Esophagus muscularis mucosa (tissue), 4 donors: ENCODE data around the gene MTNR1B. TPM values are rescaled to one million over a fixed set of nuclear protein-coding genes. Genes with fewer than 3 reads are reported as not detected.

Source experiments
- DNase-seq: peaks from one replicate; pipeline ENCODE4 v3.0.0-alpha.2; 2017; ENCODE audit errors: extremely low spot score
- H3K27ac ChIP-seq, 4 donors: fragments of 200-600 bp; sonication (generic); replicated peaks in 1 of 4; 1 replicate in 3 of 4; 2 replicates in 1 of 4; pipeline ENCODE4 v1.5.1; 2016 to 2019; ENCODE audit warnings: mild to moderate bottlenecking in 1 of 4
- H3K27me3 ChIP-seq, 4 donors: fragments of 200-600 bp; sonication (generic); one replicate each; pipeline versions ENCODE4 v1.5.1 to v1.6.0; 2016 to 2019
- H3K36me3 ChIP-seq, 4 donors: fragments of 200-600 bp; sonication (generic); one replicate each; pipeline ENCODE4 v1.5.1; 2016 to 2019
- H3K4me1 ChIP-seq, 4 donors: fragments of 200-600 bp; sonication (generic); one replicate each; pipeline ENCODE4 v1.5.1; 2016 to 2019
- H3K4me3 ChIP-seq, 4 donors: fragments of 200-600 bp; sonication (generic); 1 replicate in 2 of 4; 2 replicates in 2 of 4; pipeline ENCODE4 v1.5.1; 2016 to 2019; ENCODE audit warnings: mild to moderate bottlenecking in 4 of 4, moderate library complexity in 1 of 4
- H3K9me3 ChIP-seq, 4 donors: fragments of 200-600 bp; sonication (generic); 1 replicate in 3 of 4; 2 replicates in 1 of 4; pipeline ENCODE4 v1.5.1; 2016 to 2019
- CTCF ChIP-seq, 3 experiments: fragments of 200-600 bp in 2 of 3; fragments of 450-650 bp in 1 of 3; sonication (generic) in 2 of 3; IDR thresholded peaks; one replicate each; pipeline ENCODE4 v1.5.1; 2017 to 2019; ENCODE audit warnings: antibody characterized with exemption in 3 of 3, mild to moderate bottlenecking in 2 of 3, moderate library complexity in 1 of 3
- EP300 ChIP-seq: sonication (generic); formaldehyde crosslinking; IDR thresholded peaks from one replicate; pipeline ENCODE4 v1.6.1; 2017; ENCODE audit warnings: antibody characterized with exemption
- POLR2A ChIP-seq: fragments of 450-650 bp; IDR thresholded peaks from one replicate; pipeline ENCODE4 v1.6.1; 2017; ENCODE audit warnings: antibody characterized with exemption, moderate library complexity, mild to moderate bottlenecking, low read depth
- POLR2AphosphoS5 ChIP-seq, 2 donors: sonication (generic); formaldehyde crosslinking; IDR thresholded peaks; one replicate each; pipeline ENCODE4 v1.6.1; 2017; ENCODE audit warnings: antibody characterized with exemption in 2 of 2
- WGBS: methylation state at CpG from one replicate; pipeline ENCODE4 v1.1.5; 2018; 5-methylcytosine and 5-hydroxymethylcytosine counted together
- intact Hi-C: fragments of 100-400 bp; cut with DNase I; formaldehyde crosslinking; loops from one replicate; pipeline ENCODE4 v1.15.1; 2023
- total RNA-seq, 4 donors: library from RNA; depleted of rRNA; stranded (reverse); fragments of >200 nt; gene quantifications; one replicate each; pipeline versions ENCODE4 v1.1.0 to v1.2.1, GENCODE V29; 2016

The MTNR1B gene
- total RNA-seq, 4 donors from 2014 or later, result not detected

DNA sequence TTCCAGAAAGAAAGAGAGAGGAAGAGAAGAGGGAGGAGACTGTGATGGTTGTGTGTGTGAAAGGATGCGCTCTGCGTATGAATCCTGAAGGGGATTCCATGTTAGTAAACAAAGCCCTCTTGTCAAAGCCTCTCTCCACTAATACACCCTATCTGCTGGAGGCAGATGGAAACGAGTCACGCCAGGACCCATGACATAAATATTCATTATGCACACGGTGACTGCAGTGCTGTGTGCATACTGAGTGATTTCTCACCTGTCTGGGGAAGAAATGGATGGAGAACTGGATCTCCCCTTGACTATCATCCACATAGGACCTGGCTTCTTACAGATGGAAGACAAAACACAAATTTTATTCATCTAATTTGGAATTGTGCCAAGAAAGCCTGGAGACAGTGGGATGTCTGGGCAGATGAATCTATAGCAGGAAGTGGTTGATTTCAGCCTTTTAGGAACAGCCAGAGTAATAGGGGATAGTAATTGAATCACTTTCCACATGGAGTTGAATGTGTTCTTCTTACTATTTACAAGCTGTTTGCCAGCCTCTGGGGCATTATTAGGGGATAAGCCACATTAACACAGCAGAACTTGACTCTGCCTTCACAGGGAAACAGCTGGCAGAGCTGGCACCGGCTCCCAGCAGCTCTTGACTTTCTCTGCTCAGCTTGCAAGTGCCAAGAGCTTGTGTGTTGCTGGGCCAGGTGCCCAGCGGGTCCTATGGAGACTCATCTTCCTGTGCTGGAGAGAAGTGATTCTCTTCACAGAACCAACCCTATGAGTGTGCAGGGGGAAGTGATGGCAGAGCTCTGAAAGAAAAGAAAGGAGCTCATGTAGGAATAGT is 9.0 kb downstream of the MTNR1B start:
- no peak overlapping the region for H3K27ac ChIP-seq
- intact Hi-C loops, result no loop called here
- no peaks in the 10 kb centered on the region for H3K36me3 ChIP-seq
- H3K4me3 ChIP-seq, result no peak overlapping the region
- no peaks in the 10 kb centered on the region for H3K4me1 ChIP-seq
- 77% methylated on average over 7 of the region's 7 CpGs for WGBS
- H3K9me3 ChIP-seq, result no peaks in the 10 kb centered on the region
- DNase-seq, result no peak
- TF ChIP-seq POLR2A (no peak), POLR2AphosphoS5 (IDR thresholded peaks at IDR 0.05) (no peak), EP300 (no peak), CTCF (IDR thresholded peaks at IDR 0.05) (no peak)
- no peaks in the 10 kb centered on the region for H3K27me3 ChIP-seq

- intact Hi-C loops, result no loop called here
- Histone ChIP-seq H3K36me3 (no peaks in the 10 kb centered on the region), H3K4me3 (no peak overlapping the region), H3K27ac (no peak overlapping the region), H3K27me3 (no peaks in the 10 kb centered on the region), H3K9me3 (no peaks in the 10 kb centered on the region), H3K4me1 (no peaks in the 10 kb centered on the region)
- no peak for DNase-seq
- TF ChIP-seq POLR2AphosphoS5 (IDR thresholded peaks at IDR 0.05) (no peak), POLR2A (no peak), EP300 (no peak), CTCF (IDR thresholded peaks at IDR 0.05) (no peak)
- 73% methylated on average over 1 of the region's 1 CpG for WGBS
Measured at GRCh38 chr11:92979176-92979575, 9.7 kb downstream of the MTNR1B start.

- intact Hi-C loops, result no loop called here
- Histone ChIP-seq H3K4me1 (no peaks in the 10 kb centered on the region), H3K4me3 (no peak overlapping the region), H3K27me3 (no peaks in the 10 kb centered on the region), H3K36me3 (no peaks in the 10 kb centered on the region), H3K27ac (no peak overlapping the region), H3K9me3 (no peaks in the 10 kb centered on the region)
- WGBS, result 94% methylated on average over 3 of the region's 3 CpGs
- no peak for TF ChIP-seq EP300
- no peak for TF ChIP-seq POLR2AphosphoS5 (IDR thresholded peaks at IDR 0.05)
- TF ChIP-seq POLR2A, result no peak
- no peak for TF ChIP-seq CTCF (IDR thresholded peaks at IDR 0.05)
- peak; percentile 82 for DNase-seq
Measured at GRCh38 chr11:92980312-92980711, 10.9 kb downstream of the MTNR1B start.

GRCh38 chr11:92981508-92982043 is 12.1 kb downstream of the MTNR1B start:
- Histone ChIP-seq H3K4me3 (no peak overlapping the region), H3K27ac (no peak overlapping the region), H3K27me3 (no peaks in the 10 kb centered on the region), H3K4me1 (no peaks in the 10 kb centered on the region), H3K9me3 (no peaks in the 10 kb centered on the region), H3K36me3 (no peaks in the 10 kb centered on the region)
- TF ChIP-seq CTCF (IDR thresholded peaks at IDR 0.05) (no peak), EP300 (no peak), POLR2AphosphoS5 (IDR thresholded peaks at IDR 0.05) (no peak), POLR2A (no peak)
- intact Hi-C loops, result no loop called here
- peak; percentile 88 for DNase-seq
- WGBS, result 95% methylated on average over 24 of the region's 24 CpGs
